ENCODE results near the gene DMXL2.

The DMXL2 gene

GRCh38 chr15:51403946-51404695 is 218.4 kb downstream of the DMXL2 start:
- DNase-seq: no peak

DNA sequence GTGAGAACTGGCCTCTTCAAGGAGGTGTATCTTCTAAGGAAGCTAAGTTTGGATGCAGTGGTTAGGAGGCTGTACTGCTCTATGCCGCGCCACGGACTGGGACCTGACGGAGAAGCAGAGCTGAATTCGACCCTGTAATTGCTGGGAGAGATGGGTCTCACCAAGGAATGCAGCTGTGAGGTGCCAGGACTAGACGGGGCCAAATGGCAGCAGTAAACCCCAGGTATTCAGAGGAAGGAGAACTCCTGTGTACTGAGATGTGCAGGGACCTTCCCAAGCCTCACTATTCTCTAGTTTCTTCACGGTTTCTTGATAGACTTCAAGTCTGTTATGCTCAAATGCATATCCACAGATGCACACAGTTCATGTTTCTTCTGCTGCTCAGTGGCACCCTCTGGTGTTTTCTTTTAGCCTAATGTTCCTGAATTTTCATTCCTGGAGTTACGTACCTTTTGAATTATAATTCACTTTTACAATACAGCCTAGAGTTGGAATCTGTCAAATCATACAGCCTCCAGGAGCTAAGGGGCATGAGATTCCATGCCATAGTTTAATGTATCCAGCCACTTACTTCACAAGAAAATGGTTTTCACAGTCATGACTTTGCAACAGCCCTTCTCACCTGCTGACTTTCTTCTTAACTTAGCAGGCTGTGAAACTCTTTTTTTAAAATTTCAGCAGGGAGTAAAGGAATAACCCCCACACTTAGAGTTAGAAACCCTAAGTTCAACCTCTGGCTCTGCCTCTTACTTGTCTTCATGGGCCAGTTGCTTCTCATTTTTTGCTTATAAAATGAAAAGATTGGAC is 219.3 kb downstream of the DMXL2 start:
- DNase-seq: peak; percentile 36

- peak; percentile 29 for DNase-seq
Measured at GRCh38 chr15:51401872-51402517, 220.6 kb downstream of the DMXL2 start.

- no peak for DNase-seq
Measured at GRCh38 chr15:51401051-51401780, 221.4 kb downstream of the DMXL2 start.

GRCh38 chr15:51398626-51399025 is 223.9 kb downstream of the DMXL2 start:
- no peak for DNase-seq

Data from fibroblast of skin of scalp (primary cell).